Panc1 (cell line): ENCODE measurements around the gene CARTPT. TPM values are rescaled to one million over a fixed set of nuclear protein-coding genes. Genes with fewer than 3 reads are reported as not detected.

Experiments
- ATAC-seq: fragments of 200-7000 bp; cut with Tn5 transposase; 2 replicates; pipeline ENCODE4 v1.9.1; 2020; ENCODE audit warnings: mild to moderate bottlenecking, moderate library complexity
- BruUV-seq: library from RNA; stranded (reverse); fragments of 400-500 nt; replicated peaks from 2 replicates; lab custom pipeline; 2021; lab: Mats Ljungman, UMichigan
- CTCF ChIA-PET: fragments of 300-600 bp; sonication (Branson Sonifier 250); formaldehyde crosslinking; loops from one replicate; lab custom pipeline; 2022; ENCODE audit warnings: antibody characterized with exemption; lab: Charles Lee
- POLR2A ChIA-PET: fragments of 300-600 bp; sonication (Branson Sonifier 250); formaldehyde crosslinking; loops from one replicate; lab custom pipeline; 2022; ENCODE audit warnings: antibody characterized with exemption; lab: Charles Lee
- DNase-seq: peaks from one replicate; pipeline ENCODE4 v3.0.0-alpha.2; 2010; ENCODE audit warnings: low read depth, low spot score
- H3K27ac ChIP-seq: 2 replicates; pipeline ENCODE4 v1.5.1; 2011; ENCODE audit warnings: mild to moderate bottlenecking, low read length, inconsistent platforms
- H3K27me3 ChIP-seq: fragments of 200-500 bp; sonication (Bioruptor generic); 2 replicates; pipeline ENCODE4 v1.6.0; 2014; ENCODE audit warnings: low read length, inconsistent platforms; ENCODE audit not compliant: control insufficient read depth, insufficient read depth
- H3K36me3 ChIP-seq: fragments of 200-500 bp; sonication (Bioruptor generic); 2 replicates; pipeline ENCODE4 v1.5.1; 2014; ENCODE audit warnings: inconsistent platforms, mild to moderate bottlenecking, low read length, moderate library complexity; ENCODE audit not compliant: control insufficient read depth, insufficient read depth
- H3K4me1 ChIP-seq: 2 replicates; pipeline ENCODE4 v1.5.1; 2011; ENCODE audit warnings: inconsistent platforms, mild to moderate bottlenecking, low read length, moderate library complexity; ENCODE audit not compliant: control insufficient read depth, insufficient read depth
- H3K4me3 ChIP-seq, 2 experiments: 2 replicates each; pipeline ENCODE4 v1.5.1; 2011 to 2012; ENCODE audit warnings: low read depth in 2 of 2, low read length in 2 of 2, mild to moderate bottlenecking in 2 of 2, inconsistent platforms in 1 of 2, moderate library complexity in 1 of 2
- H3K9me3 ChIP-seq: fragments of 200-500 bp; sonication (Bioruptor generic); 2 replicates; pipeline ENCODE4 v1.5.1; 2014; ENCODE audit warnings: low read depth, mild to moderate bottlenecking, inconsistent platforms, low read length, moderate library complexity; ENCODE audit not compliant: control insufficient read depth, insufficient read depth
- POLR2AphosphoS5 ChIP-seq: IDR thresholded peaks from 2 replicates; pipeline ENCODE4 v1.6.1; 2012; ENCODE audit warnings: mild to moderate bottlenecking, low read depth, low read length, moderate library complexity
- SIN3A ChIP-seq: IDR thresholded peaks from 2 replicates; pipeline ENCODE4 v1.6.1; 2012; ENCODE audit warnings: low read depth, mild to moderate bottlenecking, low read length, moderate library complexity, borderline replicate concordance; ENCODE audit not compliant: insufficient read depth
- TCF7L2 ChIP-seq: IDR thresholded peaks from 2 replicates; pipeline ENCODE4 v1.6.1; 2011; ENCODE audit warnings: mild to moderate bottlenecking, low read depth, low read length, inconsistent platforms
- in situ Hi-C: cut with HindIII; loops from 2 replicates; pipeline ENCODE4 v1.10.0; 2016; ENCODE audit warnings: low sequenced_read_pairs, low pct_unique_long_range_greater_than_20kb
- intact Hi-C: fragments of 100-400 bp; cut with micrococcal nuclease; formaldehyde crosslinking; loops from one replicate; pipeline ENCODE4 v1.10.0; 2022; ENCODE audit not compliant: unreplicated experiment
- total RNA-seq: library from RNA; stranded (reverse); gene quantifications from one replicate; pipeline ENCODE4 v1.2.1, GENCODE V29; 2021; ENCODE audit not compliant: unreplicated experiment
- TF ChIP-seq, protein P1 (sequence below), 2 experiments: IDR thresholded peaks; 2 replicates each; pipeline ENCODE4 v1.6.1; 2011 to 2012; ENCODE audit warnings: low read depth in 2 of 2, control low read depth in 1 of 2, low read length in 1 of 2, mild to moderate bottlenecking in 1 of 2, moderate library complexity in 1 of 2; ENCODE audit not compliant: insufficient read depth in 1 of 2
- TF ChIP-seq, protein P2 (sequence below): fragments of 450-650 bp; IDR thresholded peaks from 2 replicates; pipeline ENCODE4 v1.5.1; 2017; ENCODE audit warnings: mild to moderate bottlenecking

CARTPT gene
- total RNA-seq, 1 experiment from 2014 or later = not detected

DNA sequence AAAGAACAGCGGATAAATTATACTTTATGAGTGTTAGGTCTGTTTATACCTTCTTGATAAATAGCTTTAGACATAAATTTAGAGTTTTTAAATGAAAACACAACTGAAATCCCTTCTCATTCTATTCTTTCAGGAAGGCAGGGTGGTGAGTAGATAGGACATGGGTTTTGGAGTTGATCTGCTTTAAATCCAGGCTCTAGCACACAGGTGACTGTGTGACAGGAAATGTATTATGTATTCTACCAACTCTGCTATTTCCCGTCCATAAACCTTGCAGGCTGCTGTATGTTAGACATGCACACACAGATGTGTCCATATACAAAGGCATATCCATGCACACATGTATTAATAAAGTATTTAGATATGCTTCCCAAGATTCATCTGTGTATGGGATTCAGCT is 19.3 kb upstream of the CARTPT start:
- Histone ChIP-seq H3K27me3 (peaks cover 8% of the 10 kb centered on the region), H3K27ac (no peak overlapping the region), H3K36me3 (no peaks in the 10 kb centered on the region), H3K9me3 (no peaks in the 10 kb centered on the region), H3K4me3 (no peak overlapping the region), H3K4me1 (no peaks in the 10 kb centered on the region)
- ChIA-PET CTCF (no interaction called here), POLR2A (no interaction called here)
- no TSS peak for BruUV-seq
- TF ChIP-seq, protein P1, sequence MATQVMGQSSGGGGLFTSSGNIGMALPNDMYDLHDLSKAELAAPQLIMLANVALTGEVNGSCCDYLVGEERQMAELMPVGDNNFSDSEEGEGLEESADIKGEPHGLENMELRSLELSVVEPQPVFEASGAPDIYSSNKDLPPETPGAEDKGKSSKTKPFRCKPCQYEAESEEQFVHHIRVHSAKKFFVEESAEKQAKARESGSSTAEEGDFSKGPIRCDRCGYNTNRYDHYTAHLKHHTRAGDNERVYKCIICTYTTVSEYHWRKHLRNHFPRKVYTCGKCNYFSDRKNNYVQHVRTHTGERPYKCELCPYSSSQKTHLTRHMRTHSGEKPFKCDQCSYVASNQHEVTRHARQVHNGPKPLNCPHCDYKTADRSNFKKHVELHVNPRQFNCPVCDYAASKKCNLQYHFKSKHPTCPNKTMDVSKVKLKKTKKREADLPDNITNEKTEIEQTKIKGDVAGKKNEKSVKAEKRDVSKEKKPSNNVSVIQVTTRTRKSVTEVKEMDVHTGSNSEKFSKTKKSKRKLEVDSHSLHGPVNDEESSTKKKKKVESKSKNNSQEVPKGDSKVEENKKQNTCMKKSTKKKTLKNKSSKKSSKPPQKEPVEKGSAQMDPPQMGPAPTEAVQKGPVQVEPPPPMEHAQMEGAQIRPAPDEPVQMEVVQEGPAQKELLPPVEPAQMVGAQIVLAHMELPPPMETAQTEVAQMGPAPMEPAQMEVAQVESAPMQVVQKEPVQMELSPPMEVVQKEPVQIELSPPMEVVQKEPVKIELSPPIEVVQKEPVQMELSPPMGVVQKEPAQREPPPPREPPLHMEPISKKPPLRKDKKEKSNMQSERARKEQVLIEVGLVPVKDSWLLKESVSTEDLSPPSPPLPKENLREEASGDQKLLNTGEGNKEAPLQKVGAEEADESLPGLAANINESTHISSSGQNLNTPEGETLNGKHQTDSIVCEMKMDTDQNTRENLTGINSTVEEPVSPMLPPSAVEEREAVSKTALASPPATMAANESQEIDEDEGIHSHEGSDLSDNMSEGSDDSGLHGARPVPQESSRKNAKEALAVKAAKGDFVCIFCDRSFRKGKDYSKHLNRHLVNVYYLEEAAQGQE (IDR thresholded peaks at IDR 0.05; ENCODE audit: insufficient read depth in 1 of 2, low read depth in 2 of 2, low read length in 1 of 2) = no peak
- no peak for TF ChIP-seq SIN3A
- ATAC-seq (no peak), DNase-seq (no peak)
- intact Hi-C loops = no loop called here
- in situ Hi-C loops = no loop called here

DNA sequence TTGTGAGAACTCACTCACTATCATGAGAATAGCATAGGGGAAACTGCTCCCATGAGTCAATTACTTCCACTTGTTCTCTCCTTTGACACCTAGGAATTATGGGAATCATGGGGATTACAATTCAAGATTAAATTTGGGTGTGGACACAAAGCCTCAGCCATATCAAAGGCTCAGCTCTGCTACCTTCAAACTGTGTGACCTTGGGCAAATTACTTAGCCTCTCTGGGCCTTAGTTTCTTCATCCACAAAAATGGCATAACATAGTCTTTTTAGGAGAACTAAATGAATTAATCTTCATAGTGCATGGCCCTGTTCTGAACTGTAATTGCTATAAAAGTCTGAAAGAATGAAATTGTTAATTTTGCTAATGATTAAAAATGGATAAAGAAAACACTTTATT is 18.3 kb upstream of the CARTPT start:
- POLR2A ChIA-PET = no interaction called here
- no TSS peak for BruUV-seq
- Histone ChIP-seq H3K36me3 (no peaks in the 10 kb centered on the region), H3K4me3 (no peak overlapping the region), H3K4me1 (no peaks in the 10 kb centered on the region), H3K27ac (no peak overlapping the region), H3K9me3 (no peaks in the 10 kb centered on the region), H3K27me3 (peaks cover 14% of the 10 kb centered on the region)
- DNase-seq (no peak), ATAC-seq (no peak)
- in situ Hi-C loops (no loop called here), intact Hi-C loops (no loop called here)
- CTCF ChIA-PET = no interaction called here
- no peak for TF ChIP-seq POLR2AphosphoS5
- TF ChIP-seq, protein P2, sequence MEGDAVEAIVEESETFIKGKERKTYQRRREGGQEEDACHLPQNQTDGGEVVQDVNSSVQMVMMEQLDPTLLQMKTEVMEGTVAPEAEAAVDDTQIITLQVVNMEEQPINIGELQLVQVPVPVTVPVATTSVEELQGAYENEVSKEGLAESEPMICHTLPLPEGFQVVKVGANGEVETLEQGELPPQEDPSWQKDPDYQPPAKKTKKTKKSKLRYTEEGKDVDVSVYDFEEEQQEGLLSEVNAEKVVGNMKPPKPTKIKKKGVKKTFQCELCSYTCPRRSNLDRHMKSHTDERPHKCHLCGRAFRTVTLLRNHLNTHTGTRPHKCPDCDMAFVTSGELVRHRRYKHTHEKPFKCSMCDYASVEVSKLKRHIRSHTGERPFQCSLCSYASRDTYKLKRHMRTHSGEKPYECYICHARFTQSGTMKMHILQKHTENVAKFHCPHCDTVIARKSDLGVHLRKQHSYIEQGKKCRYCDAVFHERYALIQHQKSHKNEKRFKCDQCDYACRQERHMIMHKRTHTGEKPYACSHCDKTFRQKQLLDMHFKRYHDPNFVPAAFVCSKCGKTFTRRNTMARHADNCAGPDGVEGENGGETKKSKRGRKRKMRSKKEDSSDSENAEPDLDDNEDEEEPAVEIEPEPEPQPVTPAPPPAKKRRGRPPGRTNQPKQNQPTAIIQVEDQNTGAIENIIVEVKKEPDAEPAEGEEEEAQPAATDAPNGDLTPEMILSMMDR = no peak
- TF ChIP-seq, protein P1 (IDR thresholded peaks at IDR 0.05; ENCODE audit: insufficient read depth in 1 of 2, low read depth in 2 of 2, low read length in 1 of 2) = no peak
- TF ChIP-seq TCF7L2 = no peak
- TF ChIP-seq SIN3A = no peak
